Measurements from ENCODE around the gene ACY1. TPM values are rescaled to one million over a fixed set of nuclear protein-coding genes. Genes with fewer than 3 reads are reported as not detected.

The ACY1 gene
- total and polyA plus RNA-seq, 7 experiments from 2014 or later: 7.8 to 28.3 (median 12.4) TPM

GRCh38 chr3:51997172-51997571 lies 13.8 kb downstream of the ACY1 start:
- CTCF ChIA-PET: no interaction called here

DNA sequence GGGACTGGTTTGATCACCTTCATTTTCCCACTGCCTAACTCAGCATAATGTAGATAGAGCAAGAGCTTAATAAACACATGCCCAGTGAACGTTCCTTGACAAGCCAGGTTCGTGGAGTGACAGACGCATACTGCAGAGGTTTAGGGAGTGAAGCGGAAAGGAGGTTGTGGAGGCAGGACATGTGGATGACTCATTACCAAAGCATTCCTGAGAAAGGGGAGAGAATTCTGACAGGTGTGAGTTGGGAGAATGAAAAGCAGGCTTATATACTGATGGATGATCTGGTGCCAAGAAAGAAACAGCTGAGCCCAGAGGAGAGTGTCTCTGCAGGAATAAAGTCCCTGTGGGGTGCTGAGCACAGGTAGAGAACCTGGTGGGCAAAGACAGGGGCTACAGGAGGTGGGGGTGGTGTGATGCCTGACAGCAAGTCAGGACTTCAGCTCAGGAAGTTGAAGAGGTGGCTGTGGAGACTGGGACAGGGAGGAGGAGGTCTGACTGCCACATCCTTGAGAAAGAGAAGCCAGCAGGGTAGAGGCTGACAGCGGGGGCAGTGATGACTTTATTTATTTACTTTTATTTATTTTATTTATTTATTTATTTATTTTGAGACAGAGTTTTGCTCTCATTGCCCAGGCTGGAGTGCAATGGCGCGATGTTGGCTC lies 14.7 kb downstream of the ACY1 start:
- Histone ChIP-seq H3K4me3 (ENCODE audit: low read length) (no peak overlapping the region), H3K27me3 (ENCODE audit: control insufficient read depth in 2 of 2, insufficient read depth in 2 of 2, low read length in 2 of 2) (no peaks in the 10 kb centered on the region), H3K27ac (ENCODE audit: low read depth, low read length) (no peak overlapping the region), H3K4me1 (ENCODE audit: control insufficient read depth in 2 of 2, insufficient read depth in 2 of 2, low read length in 2 of 2) (peaks cover 21% of the 10 kb centered on the region in 2 donors), H3K9me3 (ENCODE audit: control insufficient read depth in 2 of 3, low read length in 3 of 3) (no peaks in the 10 kb centered on the region), H3K36me3 (ENCODE audit: control insufficient read depth in 2 of 3, insufficient read depth in 3 of 3, low read length in 3 of 3) (peaks cover 5 to 17% (median 11%) of the 10 kb centered on the region in 3 experiments)
- ChIA-PET CTCF (interaction anchor here (1.1 kb wide), 1 partner anchor 124 kb away, joined by 4 read pairs; no protein-coding TSS in a partner anchor), POLR2A (interaction anchor here (0.7 to 1.0 kb wide), 2 partner anchors 199 to 1769 kb away, joined by 3 to 11 read pairs; no protein-coding TSS in a partner anchor)
- Mint-ChIP-seq H3K9me3 (no peaks in the 10 kb centered on the region), H3K27me3 (peaks cover 0 to 18% (median 0%) of the 10 kb centered on the region in 5 donors), H3K4me3 (no peak overlapping the region), H3K27ac (peak overlapping the region in 2 of 9 donors; percentile 46 to 77), H3K4me1 (peaks cover 18 to 40% (median 26%) of the 10 kb centered on the region in 7 donors), H3K36me3 (peaks cover 0 to 18% (median 9%) of the 10 kb centered on the region in 5 donors)
- DNase-seq (no peak), ATAC-seq (no peak)
- intact Hi-C loops (cut with micrococcal nuclease): loop anchor here (5.0 to 10.0 kb wide), 4 partner anchors 199 to 1347 kb away; partner anchors contain the start of genes ALAS1 (in 1 of the 2), DCP1A (in 1 of the 2), GLYCTK (in 1 of the 2) and NT5DC2 (in 1 of the 2)

More at GRCh38 chr3:51997172-51997571, 13.8 kb downstream of the ACY1 start:
- H3K36me3 ChIP-seq (ENCODE audit: control insufficient read depth in 2 of 3, insufficient read depth in 3 of 3, low read length in 3 of 3): peaks cover 5 to 25% (median 11%) of the 10 kb centered on the region in 3 experiments
- no peak overlapping the region for H3K4me3 ChIP-seq (ENCODE audit: low read length)
- H3K4me1 ChIP-seq (ENCODE audit: control insufficient read depth in 2 of 2, insufficient read depth in 2 of 2, low read length in 2 of 2): peaks cover 21% of the 10 kb centered on the region in 2 donors
- Mint-ChIP-seq H3K4me1 (peaks cover 25 to 47% (median 33%) of the 10 kb centered on the region in 7 donors), H3K27me3 (peaks cover 0 to 16% (median 0%) of the 10 kb centered on the region in 5 donors), H3K36me3 (peaks cover 3 to 21% (median 9%) of the 10 kb centered on the region in 5 donors), H3K9me3 (no peaks in the 10 kb centered on the region), H3K27ac (peak overlapping the region in 4 of 9 donors; percentile 46 to 71 (median 56)), H3K4me3 (peak overlapping the region in 3 of 10 donors; percentile 14 to 40 (median 21))
- intact Hi-C loops (cut with micrococcal nuclease): loop anchor here (5.0 to 10.0 kb wide), 4 partner anchors 200 to 1348 kb away; partner anchors contain the start of genes ALAS1 (in 1 of the 2), DCP1A (in 1 of the 2), GLYCTK (in 1 of the 2) and NT5DC2 (in 1 of the 2)
- no peak overlapping the region for H3K27ac ChIP-seq (ENCODE audit: low read depth, low read length)
- DNase-seq (no peak), ATAC-seq (no peak)
- POLR2A ChIA-PET: no interaction called here
- no peaks in the 10 kb centered on the region for H3K27me3 ChIP-seq (ENCODE audit: control insufficient read depth in 2 of 2, insufficient read depth in 2 of 2, low read length in 2 of 2)
- no peaks in the 10 kb centered on the region for H3K9me3 ChIP-seq (ENCODE audit: control insufficient read depth in 2 of 3, low read length in 3 of 3)

GRCh38 chr3:51998774-51999173 lies 15.4 kb downstream of the ACY1 start:
- peaks cover 0 to 18% (median 0%) of the 10 kb centered on the region in 5 donors for H3K27me3 Mint-ChIP-seq
- Histone ChIP-seq H3K36me3 (ENCODE audit: control insufficient read depth in 2 of 3, insufficient read depth in 3 of 3, low read length in 3 of 3) (peaks cover 5 to 12% (median 11%) of the 10 kb centered on the region in 3 experiments), H3K27me3 (ENCODE audit: control insufficient read depth in 2 of 2, insufficient read depth in 2 of 2, low read length in 2 of 2) (no peaks in the 10 kb centered on the region), H3K9me3 (ENCODE audit: control insufficient read depth in 2 of 3, low read length in 3 of 3) (no peaks in the 10 kb centered on the region), H3K4me1 (ENCODE audit: control insufficient read depth in 2 of 2, insufficient read depth in 2 of 2, low read length in 2 of 2) (peaks cover 21% of the 10 kb centered on the region in 2 donors), H3K27ac (ENCODE audit: low read depth, low read length) (no peak overlapping the region), H3K4me3 (ENCODE audit: low read length) (no peak overlapping the region)
- POLR2A ChIA-PET: interaction anchor here (0.7 to 1.0 kb wide), 2 partner anchors 199 to 1770 kb away, joined by 3 to 11 read pairs; no protein-coding TSS in a partner anchor
- DNase-seq (no peak), ATAC-seq (no peak)
- no peaks in the 10 kb centered on the region for H3K9me3 Mint-ChIP-seq
- intact Hi-C loops (cut with micrococcal nuclease): loop anchor here (5.0 to 10.0 kb wide), 4 partner anchors 199 to 1346 kb away; partner anchors contain the start of genes ALAS1 (in 1 of the 2), DCP1A (in 1 of the 2), GLYCTK (in 1 of the 2) and NT5DC2 (in 1 of the 2)
- H3K27ac Mint-ChIP-seq: no peak overlapping the region
- H3K4me1 Mint-ChIP-seq: peaks cover 16 to 35% (median 25%) of the 10 kb centered on the region in 7 donors
- no peak overlapping the region for H3K4me3 Mint-ChIP-seq
- peaks cover 0 to 16% (median 8%) of the 10 kb centered on the region in 5 donors for H3K36me3 Mint-ChIP-seq
- CTCF ChIA-PET: interaction anchor here (0.6 kb wide), 1 partner anchor 24 kb away, joined by 3 read pairs; the partner anchor contains the start of gene ABHD14A

- DNase-seq (no peak), ATAC-seq (no peak)
- Histone ChIP-seq H3K9me3 (ENCODE audit: control insufficient read depth in 2 of 3, low read length in 3 of 3) (no peaks in the 10 kb centered on the region), H3K4me1 (ENCODE audit: control insufficient read depth in 2 of 2, insufficient read depth in 2 of 2, low read length in 2 of 2) (peaks cover 12 to 13% of the 10 kb centered on the region in 2 donors), H3K4me3 (ENCODE audit: low read length) (no peak overlapping the region), H3K27ac (ENCODE audit: low read depth, low read length) (no peak overlapping the region), H3K36me3 (ENCODE audit: control insufficient read depth in 2 of 3, insufficient read depth in 3 of 3, low read length in 3 of 3) (peaks cover 0 to 2% (median under 1%) of the 10 kb centered on the region in 3 experiments), H3K27me3 (ENCODE audit: control insufficient read depth in 2 of 2, insufficient read depth in 2 of 2, low read length in 2 of 2) (no peaks in the 10 kb centered on the region)
- Mint-ChIP-seq H3K27me3 (peaks cover 0 to 18% (median 0%) of the 10 kb centered on the region in 5 donors), H3K4me1 (peaks cover 6 to 24% (median 16%) of the 10 kb centered on the region in 7 donors), H3K4me3 (no peak overlapping the region), H3K9me3 (no peaks in the 10 kb centered on the region), H3K27ac (peak overlapping the region in 1 of 9 donors; percentile 31), H3K36me3 (peaks cover 0 to 8% (median 3%) of the 10 kb centered on the region in 5 donors)
- ChIA-PET CTCF (interaction anchor here (1.7 to 6.9 kb wide), 3 partner anchors 55 to 145 kb away, joined by 14 to 70 read pairs (median 33); partner anchors contain the start of gene DUSP7), POLR2A (no interaction called here)
- intact Hi-C loops (cut with micrococcal nuclease): loop anchor here (5.0 to 10.0 kb wide), 6 partner anchors 197 to 1345 kb away; partner anchors contain the start of genes ALAS1 (in 2 of the 2), DCP1A (in 1 of the 2), GLYCTK (in 1 of the 2) and NT5DC2 (in 1 of the 2)
These were observed 16.5 kb downstream of the ACY1 start for GRCh38 chr3:51999846-52000245.

DNA sequence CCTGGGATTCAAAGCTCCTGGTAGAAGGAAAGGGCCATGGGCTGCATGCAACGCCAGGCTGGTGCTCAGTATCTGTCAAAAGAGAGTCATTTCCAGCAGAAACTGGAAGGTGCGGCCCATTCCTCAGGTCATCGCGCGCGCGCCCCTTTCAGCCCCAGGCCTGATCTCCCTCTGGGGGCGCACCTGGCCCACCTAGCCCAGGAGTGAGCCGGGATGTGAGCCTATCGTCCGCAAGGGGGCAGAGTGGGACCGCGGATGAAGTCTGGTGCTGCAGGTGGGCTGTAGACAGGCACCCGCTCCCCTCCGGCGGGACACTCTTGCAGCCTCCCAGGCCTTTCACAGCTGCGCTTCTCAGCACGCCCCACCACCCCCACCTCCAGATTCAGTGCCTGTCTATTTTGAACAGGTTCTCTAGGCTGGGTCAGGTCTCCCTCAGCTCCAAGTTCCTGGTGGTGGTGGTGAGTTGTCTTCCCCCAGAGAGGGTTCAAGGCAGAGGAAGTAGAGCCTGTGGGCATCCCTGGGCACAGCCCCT lies 18.2 kb downstream of the ACY1 start:
- Mint-ChIP-seq H3K36me3 (no peaks in the 10 kb centered on the region), H3K4me1 (peaks cover 6 to 24% (median 16%) of the 10 kb centered on the region in 7 donors), H3K27ac (peak overlapping the region in 3 of 9 donors; percentile 8 to 41 (median 11)), H3K27me3 (peaks cover 0 to 16% (median 0%) of the 10 kb centered on the region in 5 donors), H3K9me3 (no peaks in the 10 kb centered on the region), H3K4me3 (peak overlapping the region in 2 of 10 donors; percentile 12 to 16)
- Histone ChIP-seq H3K4me1 (ENCODE audit: control insufficient read depth in 2 of 2, insufficient read depth in 2 of 2, low read length in 2 of 2) (peaks cover 6 to 22% of the 10 kb centered on the region in 2 donors), H3K27me3 (ENCODE audit: control insufficient read depth in 2 of 2, insufficient read depth in 2 of 2, low read length in 2 of 2) (no peaks in the 10 kb centered on the region), H3K4me3 (ENCODE audit: low read length) (no peak overlapping the region), H3K36me3 (ENCODE audit: control insufficient read depth in 2 of 3, insufficient read depth in 3 of 3, low read length in 3 of 3) (no peaks in the 10 kb centered on the region), H3K27ac (ENCODE audit: low read depth, low read length) (no peak overlapping the region), H3K9me3 (ENCODE audit: control insufficient read depth in 2 of 3, low read length in 3 of 3) (no peaks in the 10 kb centered on the region)
- DNase-seq (peak; percentile 73 to 86 (median 81)), ATAC-seq (peak; percentile 98)
- CTCF ChIA-PET: interaction anchor here (0.6 to 7.0 kb wide), 24 partner anchors 9 to 445 kb away, joined by 3 to 70 read pairs (median 4); partner anchors contain the start of genes DUSP7 and PARP3
- intact Hi-C loops (cut with micrococcal nuclease): loop anchor here (1.0 to 10.0 kb wide), 8 partner anchors 56 to 446 kb away; partner anchors contain the start of genes PARP3 (in 2 of the 2) and ALAS1 (in 1 of the 2)
- POLR2A ChIA-PET: interaction anchor here (0.6 to 1.6 kb wide), 8 partner anchors 35 to 612 kb away, joined by 3 to 7 read pairs (median 3); partner anchors contain the start of gene RRP9

DNA sequence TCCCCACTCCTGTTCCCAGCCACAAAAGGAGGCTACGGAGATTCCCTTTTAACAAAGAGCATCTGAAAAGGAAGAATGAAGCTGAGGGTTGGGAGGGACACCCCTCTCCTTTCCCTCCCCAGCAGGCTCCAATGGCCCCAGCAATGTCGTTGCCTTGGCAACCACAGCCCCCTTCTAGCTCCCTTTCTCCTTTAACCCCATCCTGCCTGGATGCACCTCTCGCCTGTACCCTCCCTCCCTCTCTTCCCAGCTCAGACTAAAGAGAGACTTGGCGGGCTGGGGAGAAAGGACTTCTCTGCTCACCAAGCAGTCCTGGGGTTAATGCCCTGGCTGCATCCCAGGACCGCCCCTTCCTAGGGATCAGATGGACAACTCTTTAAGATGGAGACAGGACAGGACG lies 19.4 kb downstream of the ACY1 start:
- ChIA-PET CTCF (interaction anchor here (1.3 to 7.0 kb wide), 8 partner anchors 12 to 336 kb away, joined by 5 to 70 read pairs (median 11); partner anchors contain the start of gene DUSP7), POLR2A (interaction anchor here (1.6 kb wide), 1 partner anchor 140 kb away, joined by 3 read pairs; no protein-coding TSS in a partner anchor)
- Histone ChIP-seq H3K27me3 (ENCODE audit: control insufficient read depth in 2 of 2, insufficient read depth in 2 of 2, low read length in 2 of 2) (no peaks in the 10 kb centered on the region), H3K4me3 (ENCODE audit: low read length) (no peak overlapping the region), H3K27ac (ENCODE audit: low read depth, low read length) (no peak overlapping the region), H3K9me3 (ENCODE audit: control insufficient read depth in 2 of 3, low read length in 3 of 3) (no peaks in the 10 kb centered on the region), H3K4me1 (ENCODE audit: control insufficient read depth in 2 of 2, insufficient read depth in 2 of 2, low read length in 2 of 2) (peaks cover 6 to 22% of the 10 kb centered on the region in 2 donors), H3K36me3 (ENCODE audit: control insufficient read depth in 2 of 3, insufficient read depth in 3 of 3, low read length in 3 of 3) (no peaks in the 10 kb centered on the region)
- H3K4me3 Mint-ChIP-seq: no peak overlapping the region
- intact Hi-C loops (cut with micrococcal nuclease): loop anchor here (5.0 to 10.0 kb wide), 3 partner anchors 195 to 332 kb away; partner anchors contain the start of gene ALAS1 (in 1 of the 2)
- H3K27me3 Mint-ChIP-seq: peaks cover 0 to 16% (median 0%) of the 10 kb centered on the region in 5 donors
- H3K4me1 Mint-ChIP-seq: peaks cover 6 to 20% (median 14%) of the 10 kb centered on the region in 7 donors
- no peak overlapping the region for H3K27ac Mint-ChIP-seq
- DNase-seq (no peak), ATAC-seq (no peak)
- H3K9me3 Mint-ChIP-seq: no peaks in the 10 kb centered on the region
- no peaks in the 10 kb centered on the region for H3K36me3 Mint-ChIP-seq

All from naive thymus-derived CD4-positive, alpha-beta T cell (primary cell).